Skeletal muscle tissue (tissue), 1 donor: ENCODE measurements around the gene ASPSCR1. TPM values are rescaled to one million over a fixed set of nuclear protein-coding genes. Genes with fewer than 3 reads are reported as not detected.

Experiments used
- total RNA-seq: library from RNA; depleted of rRNA; stranded (reverse); fragments of >200 nt; gene quantifications from one replicate; pipeline ENCODE4 v1.2.3, GENCODE V29; 2014

The ASPSCR1 gene
- total RNA-seq, 1 donor from 2014 or later = 18.8 TPM

Other genes with a start within 250 kb of the ASPSCR1 start
- gene GCGR, start 173.5 kb upstream of the ASPSCR1 start, total RNA-seq = not detected
- gene MCRIP1, start 144.3 kb upstream of the ASPSCR1 start, total RNA-seq = 81.9 TPM
- gene PPP1R27, start 142.6 kb upstream of the ASPSCR1 start, total RNA-seq = 35.0 TPM
- 264 TPM for gene P4HB, start 117.1 kb upstream of the ASPSCR1 start, total RNA-seq
- 43.3 TPM for gene ARHGDIA, start 106.3 kb upstream of the ASPSCR1 start, total RNA-seq
- 78.8 TPM for gene ALYREF, start 86.0 kb upstream of the ASPSCR1 start, total RNA-seq
- gene ANAPC11, start 85.9 kb upstream of the ASPSCR1 start, total RNA-seq = 104 TPM
- gene NPB, start 75.4 kb upstream of the ASPSCR1 start, total RNA-seq = 1.0 TPM
- 10.4 TPM for gene PCYT2, start 66.2 kb upstream of the ASPSCR1 start, total RNA-seq
- gene SIRT7, start 59.5 kb upstream of the ASPSCR1 start, total RNA-seq = 3.7 TPM
- 8.9 TPM for gene MAFG, start 49.9 kb upstream of the ASPSCR1 start, total RNA-seq
- 43.8 TPM for gene PYCR1, start 40.3 kb upstream of the ASPSCR1 start, total RNA-seq
- gene MYADML2, start 30.4 kb upstream of the ASPSCR1 start, total RNA-seq = 16.7 TPM
- gene NOTUM, start 16.4 kb upstream of the ASPSCR1 start, total RNA-seq = 0.52 TPM
- 20.9 TPM for gene CENPX, start 45.2 kb downstream of the ASPSCR1 start, total RNA-seq
- gene LRRC45, start 45.7 kb downstream of the ASPSCR1 start, total RNA-seq = 7.8 TPM
- gene RAC3, start 54.0 kb downstream of the ASPSCR1 start, total RNA-seq = 8.4 TPM
- gene DCXR, start 60.1 kb downstream of the ASPSCR1 start, total RNA-seq = 20.4 TPM
- 16.7 TPM for gene RFNG, start 74.2 kb downstream of the ASPSCR1 start, total RNA-seq
- 64.7 TPM for gene GPS1, start 74.3 kb downstream of the ASPSCR1 start, total RNA-seq
- 24.5 TPM for gene DUS1L, start 88.2 kb downstream of the ASPSCR1 start, total RNA-seq
- 26.1 TPM for gene FASN, start 120.6 kb downstream of the ASPSCR1 start, total RNA-seq
- 11.5 TPM for gene CCDC57, start 235.2 kb downstream of the ASPSCR1 start, total RNA-seq